Measurements from ENCODE around the gene C16orf90.

DNA sequence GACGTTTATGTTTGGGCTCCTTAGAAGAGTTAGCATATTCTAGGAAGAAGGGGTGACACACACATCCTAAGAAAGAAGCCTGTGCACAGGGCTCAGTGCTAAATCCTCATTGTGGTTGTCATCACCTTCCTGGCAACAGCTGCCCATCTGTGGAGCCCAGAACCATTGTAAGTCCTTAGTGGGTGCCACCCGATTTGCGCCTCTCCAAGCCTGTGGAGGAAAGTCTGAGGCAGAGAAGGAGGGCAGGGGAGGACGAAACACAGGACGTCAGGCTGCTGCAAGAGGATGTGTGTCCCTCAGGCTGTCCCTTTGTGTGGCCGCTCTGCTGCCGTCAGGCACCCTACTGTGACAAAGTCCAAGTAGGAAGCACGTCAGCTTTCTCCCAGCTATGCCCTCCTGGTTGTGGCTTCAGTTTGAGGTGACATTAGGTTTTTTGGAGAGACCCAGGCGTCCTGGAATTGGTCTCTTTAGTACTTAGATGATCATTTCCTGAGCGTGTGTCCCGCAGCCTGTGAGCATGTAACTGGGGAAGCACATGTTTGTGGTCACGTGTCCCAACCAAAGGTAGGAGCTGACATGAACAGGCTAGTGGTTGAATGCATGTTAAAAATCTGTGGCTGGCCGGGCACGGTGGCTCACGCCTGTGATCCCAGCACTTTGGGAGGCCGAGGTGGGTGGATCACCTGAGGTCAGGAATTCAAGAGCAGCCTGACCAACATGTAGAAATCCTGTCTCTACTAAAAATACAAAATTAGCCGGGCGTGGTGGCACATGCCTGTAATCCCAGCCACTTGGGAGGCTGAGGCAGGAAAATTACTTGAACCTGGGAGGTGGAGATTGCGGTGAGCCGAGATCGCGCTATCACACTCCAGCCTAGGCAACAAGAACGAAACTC is 16.2 kb upstream of the C16orf90 start:
- TF ChIP-seq, protein P1, sequence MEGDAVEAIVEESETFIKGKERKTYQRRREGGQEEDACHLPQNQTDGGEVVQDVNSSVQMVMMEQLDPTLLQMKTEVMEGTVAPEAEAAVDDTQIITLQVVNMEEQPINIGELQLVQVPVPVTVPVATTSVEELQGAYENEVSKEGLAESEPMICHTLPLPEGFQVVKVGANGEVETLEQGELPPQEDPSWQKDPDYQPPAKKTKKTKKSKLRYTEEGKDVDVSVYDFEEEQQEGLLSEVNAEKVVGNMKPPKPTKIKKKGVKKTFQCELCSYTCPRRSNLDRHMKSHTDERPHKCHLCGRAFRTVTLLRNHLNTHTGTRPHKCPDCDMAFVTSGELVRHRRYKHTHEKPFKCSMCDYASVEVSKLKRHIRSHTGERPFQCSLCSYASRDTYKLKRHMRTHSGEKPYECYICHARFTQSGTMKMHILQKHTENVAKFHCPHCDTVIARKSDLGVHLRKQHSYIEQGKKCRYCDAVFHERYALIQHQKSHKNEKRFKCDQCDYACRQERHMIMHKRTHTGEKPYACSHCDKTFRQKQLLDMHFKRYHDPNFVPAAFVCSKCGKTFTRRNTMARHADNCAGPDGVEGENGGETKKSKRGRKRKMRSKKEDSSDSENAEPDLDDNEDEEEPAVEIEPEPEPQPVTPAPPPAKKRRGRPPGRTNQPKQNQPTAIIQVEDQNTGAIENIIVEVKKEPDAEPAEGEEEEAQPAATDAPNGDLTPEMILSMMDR (IDR thresholded peaks at IDR 0.05), result no peak
- TF ChIP-seq POLR2A (IDR thresholded peaks at IDR 0.05), result no peak
